Upper lobe of left lung (tissue), 6 donors: Measurements from ENCODE around the gene TSPAN17. TPM values are rescaled to one million over a fixed set of nuclear protein-coding genes. Genes with fewer than 3 reads are reported as not detected.

Source experiments
- ATAC-seq, 2 donors: fragments of 200-7000 bp; cut with Tn5 transposase; one replicate each; pipeline ENCODE4 v1.9.1; 2022; ENCODE audit warnings: mild to moderate bottlenecking in 2 of 2, moderate library complexity in 2 of 2; ENCODE audit not compliant: low FRiP score in 2 of 2
- DNase-seq, 2 donors: peaks; one replicate each; pipeline ENCODE4 v3.0.0-alpha.2; 2019 to 2020
- H3K27ac ChIP-seq, 4 donors: fragments of 200-600 bp; sonication (generic); one replicate each; pipeline ENCODE4 v1.5.1; 2016 to 2019
- H3K27me3 ChIP-seq, 4 donors: fragments of 200-600 bp; sonication (generic); one replicate each; pipeline ENCODE4 v1.5.1; 2017 to 2019
- H3K36me3 ChIP-seq, 4 donors: fragments of 200-600 bp; sonication (generic); one replicate each; pipeline ENCODE4 v1.5.1; 2016 to 2019
- H3K4me1 ChIP-seq, 4 donors: fragments of 200-600 bp; sonication (generic); one replicate each; pipeline ENCODE4 v1.5.1; 2018 to 2019
- H3K4me3 ChIP-seq, 4 donors: fragments of 200-600 bp; sonication (generic); one replicate each; pipeline ENCODE4 v1.5.1; 2017 to 2019; ENCODE audit warnings: mild to moderate bottlenecking in 2 of 4, moderate library complexity in 1 of 4
- H3K9me3 ChIP-seq, 4 donors: fragments of 200-600 bp; sonication (generic); one replicate each; pipeline ENCODE4 v1.5.1; 2018 to 2019
- CTCF ChIP-seq, 6 experiments: fragments of 450-650 bp in 4 of 6; fragments of 200-600 bp in 2 of 6; sonication (generic) in 2 of 6; IDR thresholded peaks; one replicate each; pipeline ENCODE4 v1.5.1; 2016 to 2019; ENCODE audit warnings: antibody characterized with exemption in 6 of 6
- EP300 ChIP-seq, 4 donors: sonication (generic); formaldehyde crosslinking; IDR thresholded peaks; one replicate each; pipeline ENCODE4 v1.5.1; 2017; ENCODE audit warnings: antibody characterized with exemption in 4 of 4, control low read depth in 2 of 4
- POLR2A ChIP-seq, 4 donors: fragments of 450-650 bp; IDR thresholded peaks; one replicate each; pipeline ENCODE4 v1.5.1; 2016 to 2017; ENCODE audit warnings: antibody characterized with exemption in 4 of 4, mild to moderate bottlenecking in 2 of 4
- POLR2AphosphoS5 ChIP-seq, 2 donors: sonication (generic); formaldehyde crosslinking; IDR thresholded peaks; one replicate each; pipeline ENCODE4 v1.5.1; 2017; ENCODE audit warnings: antibody characterized with exemption in 2 of 2
- WGBS, 2 donors: methylation state at CpG; one replicate each; pipeline ENCODE4 v1.1.5; 2017 to 2018; 5-methylcytosine and 5-hydroxymethylcytosine counted together
- total RNA-seq, 6 donors: library from RNA; depleted of rRNA in 4 of 6; stranded (reverse); fragments of >200 nt in 4 of 6; gene quantifications; one replicate each; pipeline versions ENCODE4 v1.1.0 to v1.2.1, GENCODE V29; 2016 to 2021
- donor health status: DM: no; HTN: no; CAD: no; lungs with moderate emphysema.
- donor health status: DM: no; HTN: yes; CAD: no; lungs with severe emphysema.

Gene TSPAN17
- total RNA-seq, 6 donors from 2014 or later: 20.1 to 36.8 (median 25.6) TPM

- 0 to 2% methylated on average over 5 to 42 of the region's 101 CpGs for WGBS, 2 donors
- Histone ChIP-seq H3K27me3 (peaks cover 0 to 5% (median 1%) of the 10 kb centered on the region in 4 donors), H3K4me1 (peaks cover 6 to 20% (median 11%) of the 10 kb centered on the region in 4 donors), H3K9me3 (no peaks in the 10 kb centered on the region), H3K27ac (peak within 1 kb of the TSS in 1 of 4 donors; percentile 64), H3K36me3 (no peaks in the 10 kb centered on the region), H3K4me3 (peak within 1 kb of the TSS; percentile 72 to 89 (median 78))
- peak; percentile 42 to 94 for DNase-seq
- ATAC-seq: peak in 1 of 2 donors; percentile 92
- peak in 4 of 6 experiments; percentile 19 to 60 (median 41) for TF ChIP-seq CTCF (IDR thresholded peaks at IDR 0.05)
- no peak for TF ChIP-seq POLR2AphosphoS5 (IDR thresholded peaks at IDR 0.05)
Observed at GRCh38 chr5:176609724-176610434, 37.4 kb upstream of the TSPAN17 start, which contains the start of gene GPRIN1. Gene GPRIN1, minus strand, starts transcription at chr5:176610156. Its CDS starts 10,322 bp downstream, at chr5:176599834.

- DNase-seq: peak in 1 of 2 donors; percentile 76
- Histone ChIP-seq H3K4me1 (peaks cover 6 to 20% (median 11%) of the 10 kb centered on the region in 4 donors), H3K4me3 (peak overlapping the region; percentile 72 to 89 (median 78)), H3K9me3 (no peaks in the 10 kb centered on the region), H3K36me3 (no peaks in the 10 kb centered on the region), H3K27me3 (peaks cover 0 to 5% (median 1%) of the 10 kb centered on the region in 4 donors), H3K27ac (peak overlapping the region in 1 of 4 donors; percentile 64)
- ATAC-seq: no peak
- no peak for TF ChIP-seq POLR2A (IDR thresholded peaks at IDR 0.05)
- no peak for TF ChIP-seq CTCF (IDR thresholded peaks at IDR 0.05)
- no peak for TF ChIP-seq EP300 (IDR thresholded peaks at IDR 0.05)
- no peak for TF ChIP-seq POLR2AphosphoS5 (IDR thresholded peaks at IDR 0.05)
- 0 to 3% methylated on average over 2 to 25 of the region's 31 CpGs for WGBS, 2 donors
Observed at GRCh38 chr5:176610435-176610773, 36.9 kb upstream of the TSPAN17 start.

- H3K9me3 ChIP-seq: no peaks in the 10 kb centered on the region
- 11 to 12% methylated on average over 10 of the region's 10 CpGs for WGBS, 2 donors
- DNase-seq: peak in 1 of 2 donors; percentile 42
- H3K27me3 ChIP-seq: peaks cover 0 to 5% (median 1%) of the 10 kb centered on the region in 4 donors
- peaks cover 6 to 20% (median 11%) of the 10 kb centered on the region in 4 donors for H3K4me1 ChIP-seq
- TF ChIP-seq POLR2A (IDR thresholded peaks at IDR 0.05) (no peak), POLR2AphosphoS5 (IDR thresholded peaks at IDR 0.05) (no peak), EP300 (IDR thresholded peaks at IDR 0.05) (no peak), CTCF (IDR thresholded peaks at IDR 0.05) (no peak)
- H3K4me3 ChIP-seq: no peak overlapping the region
- H3K27ac ChIP-seq: no peak overlapping the region
- ATAC-seq: no peak
- no peaks in the 10 kb centered on the region for H3K36me3 ChIP-seq
Observed at GRCh38 chr5:176611435-176611834, 35.8 kb upstream of the TSPAN17 start.

GRCh38 chr5:176612008-176612407 lies 35.3 kb upstream of the TSPAN17 start:
- peaks cover 6 to 20% (median 11%) of the 10 kb centered on the region in 4 donors for H3K4me1 ChIP-seq
- no peak for DNase-seq
- TF ChIP-seq CTCF (IDR thresholded peaks at IDR 0.05) (no peak), POLR2A (IDR thresholded peaks at IDR 0.05) (no peak), POLR2AphosphoS5 (IDR thresholded peaks at IDR 0.05) (no peak), EP300 (IDR thresholded peaks at IDR 0.05) (no peak)
- no peak for ATAC-seq
- no peak overlapping the region for H3K27ac ChIP-seq
- peaks cover 0 to 5% (median 1%) of the 10 kb centered on the region in 4 donors for H3K27me3 ChIP-seq
- 89 to 90% methylated on average over 6 of the region's 6 CpGs for WGBS, 2 donors
- H3K9me3 ChIP-seq: no peaks in the 10 kb centered on the region
- no peaks in the 10 kb centered on the region for H3K36me3 ChIP-seq
- no peak overlapping the region for H3K4me3 ChIP-seq
